ENCODE data around the gene PHOX2A.

Gene PHOX2A

GRCh38 chr11:72228229-72228843 is 15.6 kb downstream of the PHOX2A start:
- DNase-seq, result no peak
- Mint-ChIP-seq H3K27ac (peak overlapping the region; percentile 54 to 77), H3K4me1 (ENCODE audit: low read depth in 2 of 2) (peaks cover 27 to 31% of the 10 kb centered on the region in 2 donors), H3K36me3 (ENCODE audit: insufficient read depth) (peaks cover 24% of the 10 kb centered on the region), H3K4me3 (no peak overlapping the region), H3K9me3 (no peaks in the 10 kb centered on the region), H3K27me3 (no peaks in the 10 kb centered on the region)
- no peak for ATAC-seq (replicated peaks)

GRCh38 chr11:72227316-72228228 is 16.4 kb downstream of the PHOX2A start:
- no peak for ATAC-seq (replicated peaks)
- Mint-ChIP-seq H3K36me3 (ENCODE audit: insufficient read depth) (peaks cover 23% of the 10 kb centered on the region), H3K9me3 (no peaks in the 10 kb centered on the region)

GRCh38 chr11:72226701-72227100 is 17.3 kb downstream of the PHOX2A start:
- Mint-ChIP-seq H3K27ac (peak overlapping the region in 1 of 2 donors; percentile 92), H3K36me3 (ENCODE audit: insufficient read depth) (peaks cover 16% of the 10 kb centered on the region), H3K27me3 (no peaks in the 10 kb centered on the region), H3K4me1 (ENCODE audit: low read depth in 2 of 2) (peaks cover 36 to 42% of the 10 kb centered on the region in 2 donors), H3K9me3 (no peaks in the 10 kb centered on the region), H3K4me3 (no peak overlapping the region)
- no peak for ATAC-seq (replicated peaks)
- DNase-seq, result no peak

More at GRCh38 chr11:72227316-72228228, 16.4 kb downstream of the PHOX2A start:
- Mint-ChIP-seq H3K27ac (peak overlapping the region in 1 of 2 donors; percentile 92), H3K4me3 (no peak overlapping the region), H3K4me1 (ENCODE audit: low read depth in 2 of 2) (peaks cover 31 to 36% of the 10 kb centered on the region in 2 donors), H3K27me3 (no peaks in the 10 kb centered on the region)
- no peak for DNase-seq

GRCh38 chr11:72225411-72225951 is 18.5 kb downstream of the PHOX2A start:
- ATAC-seq (replicated peaks) (peak; percentile 39), DNase-seq (peak; percentile 40 to 49 (median 42))
- Mint-ChIP-seq H3K4me1 (ENCODE audit: low read depth in 2 of 2) (peaks cover 36 to 42% of the 10 kb centered on the region in 2 donors), H3K9me3 (no peaks in the 10 kb centered on the region), H3K4me3 (peak overlapping the region; percentile 98 to 99), H3K27ac (peak overlapping the region; percentile 92 to 98), H3K36me3 (ENCODE audit: insufficient read depth) (peaks cover 14% of the 10 kb centered on the region), H3K27me3 (no peaks in the 10 kb centered on the region)

GRCh38 chr11:72224564-72225410 is 19.2 kb downstream of the PHOX2A start, which contains the start of gene INPPL1:
INPPL1 (plus strand) TSS chr11:72224767; CDS start chr11:72224985, 218 bp downstream.
- Mint-ChIP-seq H3K4me3 (peak within 1 kb of the TSS; percentile 98 to 99), H3K4me1 (ENCODE audit: low read depth in 2 of 2) (peaks cover 36 to 42% of the 10 kb centered on the region in 2 donors), H3K36me3 (ENCODE audit: insufficient read depth) (peaks cover 14% of the 10 kb centered on the region), H3K27ac (peak within 1 kb of the TSS; percentile 98), H3K9me3 (no peaks in the 10 kb centered on the region), H3K27me3 (no peaks in the 10 kb centered on the region)
- DNase-seq (no peak), ATAC-seq (replicated peaks) (no peak)

GRCh38 chr11:72223615-72224563 is 20.1 kb downstream of the PHOX2A start:
- DNase-seq, result peak; percentile 40 to 47 (median 42)
- Mint-ChIP-seq H3K4me1 (ENCODE audit: low read depth in 2 of 2) (peaks cover 32 to 39% of the 10 kb centered on the region in 2 donors), H3K27me3 (peaks cover 0 to 1% of the 10 kb centered on the region in 2 donors), H3K9me3 (no peaks in the 10 kb centered on the region), H3K27ac (peak overlapping the region; percentile 98), H3K4me3 (peak overlapping the region; percentile 98 to 99), H3K36me3 (ENCODE audit: insufficient read depth) (peaks cover 9% of the 10 kb centered on the region)
- ATAC-seq (replicated peaks), result peak; percentile 46

GRCh38 chr11:72222907-72223614 is 20.9 kb downstream of the PHOX2A start:
- Mint-ChIP-seq H3K9me3 (no peaks in the 10 kb centered on the region), H3K4me3 (peak overlapping the region; percentile 98 to 99), H3K36me3 (ENCODE audit: insufficient read depth) (peaks cover 9% of the 10 kb centered on the region), H3K27me3 (peaks cover 7 to 9% of the 10 kb centered on the region in 2 donors), H3K4me1 (ENCODE audit: low read depth in 2 of 2) (peaks cover 31 to 36% of the 10 kb centered on the region in 2 donors), H3K27ac (peak overlapping the region; percentile 98)
- DNase-seq (peak; percentile 92 to 93 (median 92)), ATAC-seq (replicated peaks) (peak; percentile 74)

- ATAC-seq (replicated peaks) (no peak), DNase-seq (no peak)
- peaks cover 32 to 40% of the 10 kb centered on the region in 2 donors for H3K4me1 Mint-ChIP-seq (ENCODE audit: low read depth in 2 of 2)
- peaks cover 15 to 17% of the 10 kb centered on the region in 2 donors for H3K27me3 Mint-ChIP-seq
- H3K9me3 Mint-ChIP-seq, result no peaks in the 10 kb centered on the region
- peaks cover 9% of the 10 kb centered on the region for H3K36me3 Mint-ChIP-seq (ENCODE audit: insufficient read depth)
- peak overlapping the region; percentile 98 for H3K27ac Mint-ChIP-seq
- peak overlapping the region; percentile 98 to 99 for H3K4me3 Mint-ChIP-seq
Measured at GRCh38 chr11:72222106-72222891, 21.7 kb downstream of the PHOX2A start.

GRCh38 chr11:72221386-72222075 is 22.4 kb downstream of the PHOX2A start:
- Mint-ChIP-seq H3K9me3 (no peaks in the 10 kb centered on the region), H3K4me1 (ENCODE audit: low read depth in 2 of 2) (peaks cover 30 to 34% of the 10 kb centered on the region in 2 donors), H3K27ac (peak overlapping the region; percentile 6 to 98), H3K36me3 (ENCODE audit: insufficient read depth) (peaks cover 9% of the 10 kb centered on the region), H3K4me3 (no peak overlapping the region), H3K27me3 (peaks cover 22 to 25% of the 10 kb centered on the region in 2 donors)
- ATAC-seq (replicated peaks) (no peak), DNase-seq (no peak)

- Mint-ChIP-seq H3K9me3 (no peaks in the 10 kb centered on the region), H3K27me3 (peaks cover 29 to 32% of the 10 kb centered on the region in 2 donors), H3K4me1 (ENCODE audit: low read depth in 2 of 2) (peaks cover 23 to 27% of the 10 kb centered on the region in 2 donors), H3K4me3 (no peak overlapping the region), H3K27ac (peak overlapping the region in 1 of 2 donors; percentile 6), H3K36me3 (ENCODE audit: insufficient read depth) (peaks cover 4% of the 10 kb centered on the region)
- DNase-seq (no peak), ATAC-seq (replicated peaks) (no peak)
Measured at GRCh38 chr11:72220696-72221363, 23.1 kb downstream of the PHOX2A start.

Measured in effector memory CD8-positive, alpha-beta T cell (primary cell).